RWPE2 (cell line): Measurements from ENCODE around the gene PSMC5.
"Not testable (repeated sequence)": the region's sequence is repeated elsewhere in the genome, so short reads cannot be mapped to it uniquely, and the experiment has no call there.

Experiments
- ATAC-seq: fragments of 200-7000 bp; cut with Tn5 transposase; 3 replicates; pipeline ENCODE4 v1.9.1; 2021; ENCODE audit warnings: low read depth
- DNase-seq: peaks from one replicate; pipeline ENCODE4 v3.0.0-alpha.2; 2020; ENCODE audit warnings: low spot score
- H3K27ac ChIP-seq: fragments of 450-650 bp; 2 replicates; pipeline ENCODE4 v1.5.1; 2017; ENCODE audit warnings: mild to moderate bottlenecking; ENCODE audit not compliant: poor library complexity, severe bottlenecking
- H3K27me3 ChIP-seq: fragments of 250-450 bp; sonication (Bioruptor Pico); 2 replicates; pipeline ENCODE4 v1.5.1; 2021; ENCODE audit warnings: mild to moderate bottlenecking, moderate library complexity; ENCODE audit not compliant: insufficient read depth, poor library complexity, severe bottlenecking
- H3K36me3 ChIP-seq: fragments of 250-450 bp; sonication (Bioruptor Pico); 2 replicates; pipeline ENCODE4 v1.5.1; 2020; ENCODE audit warnings: low read depth, mild to moderate bottlenecking, moderate library complexity
- H3K4me1 ChIP-seq: fragments of 250-450 bp; sonication (Bioruptor Pico); 2 replicates; pipeline ENCODE4 v1.5.1; 2021; ENCODE audit warnings: mild to moderate bottlenecking, moderate library complexity; ENCODE audit not compliant: insufficient read depth, poor library complexity, severe bottlenecking
- H3K4me3 ChIP-seq: fragments of 250-450 bp; sonication (Bioruptor Pico); 2 replicates; pipeline ENCODE4 v1.5.1; 2021; ENCODE audit warnings: mild to moderate bottlenecking, moderate library complexity; ENCODE audit not compliant: severe bottlenecking
- H3K9me3 ChIP-seq: fragments of 250-450 bp; sonication (Bioruptor Pico); 2 replicates; pipeline ENCODE4 v1.5.1; 2021; ENCODE audit warnings: mild to moderate bottlenecking, moderate library complexity; ENCODE audit not compliant: severe bottlenecking
- CTCF ChIP-seq: fragments of 450-650 bp; IDR thresholded peaks from one replicate; pipeline ENCODE4 v1.5.1; 2017; ENCODE audit warnings: mild to moderate bottlenecking, moderate library complexity; ENCODE audit not compliant: poor library complexity, severe bottlenecking

PSMC5 gene

GRCh38 chr17:63786117-63786516 is 41.1 kb upstream of the PSMC5 start:
- H3K27me3 ChIP-seq, result no peaks in the 10 kb centered on the region
- peak overlapping the region; percentile 81 for H3K27ac ChIP-seq
- DNase-seq (no peak), ATAC-seq (no peak)
- no peak overlapping the region for H3K4me3 ChIP-seq
- TF ChIP-seq CTCF, result no peak
- peaks cover 91% of the 10 kb centered on the region for H3K36me3 ChIP-seq
- H3K9me3 ChIP-seq, result no peaks in the 10 kb centered on the region
- H3K4me1 ChIP-seq, result peaks cover 43% of the 10 kb centered on the region

DNA sequence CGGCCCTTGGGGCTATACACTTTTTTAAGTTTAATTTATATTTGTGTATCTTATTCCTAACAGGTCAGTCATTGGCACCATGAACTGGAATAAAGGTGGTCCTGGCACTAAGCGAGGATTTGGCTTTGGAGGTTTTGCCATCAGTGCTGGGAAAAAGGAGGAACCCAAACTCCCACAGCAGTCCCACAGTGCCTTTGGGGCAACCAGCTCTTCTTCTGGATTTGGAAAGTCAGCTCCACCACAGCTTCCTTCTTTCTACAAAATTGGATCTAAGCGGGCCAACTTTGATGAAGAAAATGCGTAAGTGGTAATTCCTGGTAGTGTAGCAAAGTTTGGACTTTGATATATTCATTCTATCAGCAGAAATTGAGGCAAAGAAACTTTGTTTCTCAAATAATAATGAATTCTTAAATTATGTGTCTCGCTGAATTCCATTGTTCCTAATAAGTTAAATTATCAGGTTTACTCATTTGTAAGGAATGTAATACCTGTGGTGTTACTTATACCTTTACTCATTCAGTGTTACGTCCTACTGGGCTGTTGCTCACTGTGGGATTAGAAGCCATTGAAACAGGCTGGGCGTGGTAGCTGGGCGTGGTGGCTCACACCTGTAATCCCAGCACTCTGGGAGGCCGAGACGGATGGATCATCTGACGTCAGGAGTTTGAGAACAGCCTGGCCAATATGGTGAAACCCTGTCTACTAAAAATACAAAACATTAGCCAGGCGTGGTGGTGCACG is 40.1 kb upstream of the PSMC5 start:
- Histone ChIP-seq H3K4me1 (peaks cover 51% of the 10 kb centered on the region), H3K36me3 (peaks cover 91% of the 10 kb centered on the region), H3K9me3 (no peaks in the 10 kb centered on the region), H3K27ac (peak overlapping the region; percentile 81), H3K27me3 (no peaks in the 10 kb centered on the region), H3K4me3 (no peak overlapping the region)
- peak; percentile 84 for DNase-seq
- no peak for TF ChIP-seq CTCF
- peak; percentile 91 for ATAC-seq

DNA sequence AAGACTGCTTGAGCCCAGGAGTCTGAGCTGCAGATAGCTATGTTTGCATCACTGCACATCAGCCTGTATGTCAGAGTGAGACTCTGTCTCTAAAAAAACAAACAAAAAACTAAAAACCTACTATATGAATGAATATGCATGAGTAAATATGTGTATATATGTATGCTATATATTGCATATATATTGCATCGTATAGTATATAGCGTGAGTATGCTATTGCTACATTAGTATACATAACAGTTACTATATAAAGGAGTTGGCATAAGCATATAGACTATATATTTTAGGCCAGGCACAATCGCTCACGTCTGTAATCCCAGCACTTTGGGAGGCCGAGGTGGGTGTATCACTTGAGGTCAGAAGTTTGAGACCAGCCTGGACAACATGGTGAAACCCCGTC is 37.2 kb upstream of the PSMC5 start:
- Histone ChIP-seq H3K4me1 (peaks cover 40% of the 10 kb centered on the region), H3K4me3 (no peak overlapping the region)
- no peak for ATAC-seq

GRCh38 chr17:63792055-63792729 is 35.0 kb upstream of the PSMC5 start:
- Histone ChIP-seq H3K4me1 (peaks cover 19% of the 10 kb centered on the region), H3K27me3 (no peaks in the 10 kb centered on the region), H3K36me3 (peaks cover 97% of the 10 kb centered on the region), H3K9me3 (no peaks in the 10 kb centered on the region), H3K4me3 (no peak overlapping the region), H3K27ac (peak overlapping the region; percentile 23)
- ATAC-seq (peak; percentile 46; the same call in 1 of the 3 replicates), DNase-seq (no peak)
- no peak for TF ChIP-seq CTCF

More for the DNA sequence above, 37.2 kb upstream of the PSMC5 start:
- no peaks in the 10 kb centered on the region for H3K27me3 ChIP-seq
- no peak for TF ChIP-seq CTCF
- no peak overlapping the region for H3K27ac ChIP-seq
- H3K36me3 ChIP-seq, result peaks cover 93% of the 10 kb centered on the region
- H3K9me3 ChIP-seq, result no peaks in the 10 kb centered on the region
- no peak for DNase-seq

DNA sequence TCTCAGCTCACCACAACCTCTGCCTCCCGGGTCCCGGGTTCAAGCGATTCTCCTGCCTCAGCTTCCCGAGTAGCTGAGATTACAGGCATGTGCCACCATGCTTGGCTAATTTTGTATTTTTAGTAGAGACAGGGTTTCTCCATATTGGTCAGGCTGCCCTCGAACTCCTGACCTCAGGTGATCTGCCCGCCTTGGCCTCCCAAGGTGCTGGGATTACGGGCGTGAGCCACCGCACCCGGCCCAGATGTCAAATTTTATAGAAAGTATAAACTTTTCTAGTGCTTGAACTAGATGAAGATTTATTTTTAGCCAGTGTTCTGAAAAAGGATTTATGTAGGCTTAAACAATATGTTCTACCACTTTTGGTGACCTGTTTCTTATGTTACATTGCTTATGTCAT is 30.9 kb upstream of the PSMC5 start:
- H3K4me1 ChIP-seq, result peaks cover 13% of the 10 kb centered on the region
- peaks cover 100% of the 10 kb centered on the region for H3K36me3 ChIP-seq
- not testable (repeated sequence) for DNase-seq, ATAC-seq, H3K27me3 ChIP-seq, H3K27ac ChIP-seq, H3K9me3 ChIP-seq, H3K4me3 ChIP-seq
